Right hindlimb (tissue), 1 donor: ENCODE measurements around the gene NPW.

ENCODE experiments used
- DNase-seq: peaks from one replicate; pipeline ENCODE4 v3.0.0-alpha.2; 2018

NPW gene

DNA sequence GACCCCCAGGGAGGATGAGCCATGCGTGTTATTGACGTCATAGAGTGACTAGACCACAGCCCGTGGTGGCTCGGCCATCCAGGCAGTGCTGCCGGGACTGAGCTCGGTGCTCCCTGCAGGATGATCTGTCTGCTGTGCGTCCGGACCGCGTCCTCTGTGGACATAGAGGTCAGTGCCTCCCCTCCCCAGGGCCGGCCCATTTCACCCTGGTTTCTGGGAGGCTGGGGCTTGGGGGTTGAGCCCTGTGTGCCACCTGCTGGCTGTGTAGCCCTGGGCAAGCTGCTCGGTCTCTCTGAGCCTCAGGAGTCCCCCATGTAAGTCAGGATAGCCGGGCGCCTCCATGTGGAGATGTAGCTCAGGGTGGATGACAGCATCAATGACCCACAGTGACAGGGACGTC, 36.5 kb downstream of the NPW start:
- DNase-seq, result no peak

DNA sequence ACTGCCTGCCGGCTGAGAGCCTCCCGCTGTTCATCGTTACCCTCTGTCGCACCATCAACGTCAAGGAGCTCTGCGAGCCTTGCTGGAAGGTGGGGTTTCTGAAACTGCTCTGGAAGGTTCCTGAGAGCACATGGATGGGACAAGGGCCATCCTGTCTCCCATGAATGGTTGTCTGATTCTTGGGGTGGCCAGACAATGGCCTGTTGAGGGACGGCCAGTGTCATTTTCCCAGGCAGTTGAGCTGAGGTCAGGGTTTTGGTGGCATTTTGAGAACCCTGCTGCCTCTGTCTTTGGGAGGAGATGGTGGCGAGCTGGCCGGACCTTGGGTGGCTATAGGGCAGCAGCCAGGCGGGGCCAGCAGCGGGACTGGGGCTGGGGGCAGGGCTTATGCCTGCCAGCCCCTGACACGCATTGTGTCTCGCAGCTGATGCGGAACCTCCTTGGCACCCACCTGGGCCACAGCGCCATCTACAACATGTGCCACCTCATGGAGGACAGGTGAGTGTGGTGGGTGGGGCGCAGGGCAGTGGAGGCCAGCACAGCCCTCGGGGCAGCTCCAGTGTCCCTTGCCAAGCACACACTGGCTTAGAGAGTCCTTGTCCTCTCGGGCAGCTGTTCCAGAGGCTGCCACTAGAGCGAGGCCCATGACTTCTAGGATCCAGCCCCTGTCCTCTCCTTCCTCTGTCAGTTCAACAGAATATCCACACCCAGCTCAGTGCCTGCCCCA, 37.3 kb downstream of the NPW start:
- DNase-seq, result no peak

DNA sequence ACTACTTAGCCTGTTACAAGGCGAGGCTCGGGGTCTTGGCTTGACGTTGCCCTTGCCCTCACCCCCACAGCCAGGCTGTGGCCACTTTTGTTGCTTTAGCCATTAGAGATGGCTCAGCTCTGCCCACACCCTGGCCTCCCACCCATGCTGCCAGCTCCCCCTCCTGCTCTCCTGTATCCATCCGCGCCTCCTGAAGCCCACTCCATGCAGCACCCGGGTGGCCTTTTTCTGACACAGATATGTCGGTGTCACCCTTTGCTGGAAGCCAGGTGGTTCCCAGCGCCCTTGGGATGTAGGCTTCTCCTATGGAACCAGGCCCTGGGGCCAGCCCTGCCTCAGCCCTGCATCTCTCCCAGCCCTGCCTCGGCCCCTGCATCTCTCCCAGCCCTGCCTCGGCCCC, 37.9 kb downstream of the NPW start:
- DNase-seq, result no peak

DNA sequence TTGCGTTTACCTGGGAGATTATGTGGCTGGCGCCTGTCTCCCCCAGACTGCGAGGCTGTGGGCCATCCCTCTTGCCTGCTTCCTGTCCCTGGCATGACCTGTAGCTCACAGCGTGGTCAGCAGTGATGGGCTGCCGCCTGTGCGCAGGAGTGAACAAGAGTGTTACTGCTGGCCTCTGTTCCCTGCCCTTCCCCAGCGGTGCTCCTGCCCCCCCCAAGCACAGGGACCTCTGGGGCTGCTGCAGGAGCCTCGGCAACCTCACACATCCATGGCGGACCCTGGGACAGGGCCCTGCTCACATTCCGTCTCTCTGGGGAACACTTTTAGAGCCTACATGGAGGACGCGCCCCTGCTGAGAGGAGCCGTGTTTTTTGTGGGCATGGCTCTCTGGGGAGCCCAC, 38.8 kb downstream of the NPW start:
- DNase-seq, result no peak

DNA sequence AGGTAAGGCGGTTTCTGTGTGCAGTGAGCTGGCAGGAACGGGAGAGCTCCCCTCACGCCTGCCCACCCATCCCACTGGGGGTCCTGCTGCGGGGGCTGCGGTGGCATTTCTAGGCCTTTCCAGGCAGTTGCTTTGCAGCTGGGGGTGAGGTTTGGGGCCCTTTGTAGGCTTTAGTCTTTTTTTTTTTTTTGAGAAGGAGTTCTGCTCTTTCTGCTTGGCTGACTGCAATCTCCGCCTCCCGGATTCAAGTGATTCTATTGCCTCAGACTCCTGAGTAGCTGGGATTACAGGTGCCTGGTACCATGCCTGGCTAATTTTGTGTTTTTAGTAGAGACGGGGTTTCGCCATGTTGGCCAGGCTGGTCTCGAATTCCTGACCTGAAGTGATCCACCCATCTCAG, 39.3 kb downstream of the NPW start:
- DNase-seq, result no peak

DNA sequence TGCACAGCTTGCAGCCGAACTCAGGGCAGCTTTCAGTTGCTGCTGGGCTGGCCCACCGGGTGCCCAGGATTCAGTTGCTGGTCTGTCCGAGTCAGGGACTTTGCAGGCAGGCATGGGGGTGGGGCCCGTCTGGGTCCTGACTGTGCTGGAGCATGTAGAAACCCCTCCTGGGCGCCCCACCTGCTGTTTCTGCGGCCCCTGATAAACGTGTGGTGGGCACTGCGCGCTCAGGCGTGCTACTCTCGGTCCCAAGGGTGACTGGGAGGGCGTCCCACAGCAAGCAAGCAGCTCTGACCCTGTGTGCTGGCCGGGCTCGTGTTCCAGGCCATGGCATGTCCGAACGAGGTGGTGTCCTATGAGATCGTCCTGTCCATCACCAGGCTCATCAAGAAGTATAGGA, 40.8 kb downstream of the NPW start:
- DNase-seq, result no peak

DNA sequence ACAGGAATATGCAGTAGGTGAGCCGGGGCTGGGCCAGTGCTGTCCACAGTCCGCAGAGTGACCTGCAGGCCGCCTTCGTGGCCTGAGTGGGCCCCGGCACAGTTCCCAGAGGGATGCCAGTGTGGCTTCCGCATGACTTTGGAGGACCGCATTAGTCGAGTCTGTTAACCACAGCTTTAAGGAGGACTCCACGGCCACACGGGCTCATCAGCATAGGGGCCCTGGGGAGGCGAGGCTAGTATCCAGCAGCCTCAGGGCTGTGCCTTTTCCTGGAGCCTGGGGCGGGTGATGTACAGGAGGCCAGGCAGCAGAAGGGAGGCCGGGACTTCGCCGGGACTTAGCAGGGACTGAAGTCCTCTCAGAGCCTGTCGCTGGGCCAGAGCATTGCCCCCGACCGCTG, 41.4 kb downstream of the NPW start:
- DNase-seq, result no peak

DNA sequence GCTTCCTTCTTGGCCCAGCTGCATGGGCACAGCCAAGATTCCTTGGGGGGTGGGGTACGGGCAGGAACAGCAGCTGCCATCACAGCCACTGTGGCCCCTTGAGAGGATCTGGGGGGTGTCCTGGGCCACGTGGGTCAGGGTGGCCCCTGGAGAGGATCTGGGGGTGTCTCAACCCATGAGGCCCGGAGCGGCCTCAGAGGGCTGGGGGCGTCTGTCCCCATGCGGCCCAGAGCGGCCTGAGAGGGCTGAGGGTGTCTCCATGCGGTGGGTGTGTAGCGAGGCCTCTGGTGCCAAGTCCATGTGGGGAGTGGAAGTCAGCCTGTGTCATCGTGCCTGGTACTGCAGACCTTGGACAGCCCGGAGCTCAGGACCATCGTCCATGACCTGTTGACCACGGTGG, 41.9 kb downstream of the NPW start:
- DNase-seq, result no peak

DNA sequence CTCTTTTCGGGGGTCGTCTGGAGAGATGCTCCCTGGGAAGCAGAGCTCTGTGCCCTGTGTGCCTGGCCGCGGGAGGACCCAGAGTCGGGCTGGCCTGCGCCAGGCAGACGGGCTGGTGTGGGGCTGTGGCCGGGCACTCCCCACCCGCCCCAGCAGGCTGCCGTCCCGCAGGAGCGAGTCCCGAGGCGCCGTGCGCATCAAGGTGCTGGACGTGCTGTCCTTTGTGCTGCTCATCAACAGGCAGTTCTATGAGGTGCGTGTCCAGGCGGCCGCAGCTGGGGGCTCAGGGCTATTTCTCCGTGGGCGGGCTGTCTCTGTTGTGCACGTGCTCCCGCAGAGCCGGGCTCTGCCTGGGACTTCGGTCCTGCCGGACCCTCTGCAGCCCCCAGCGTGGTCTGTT, 43.2 kb downstream of the NPW start:
- no peak for DNase-seq

DNA sequence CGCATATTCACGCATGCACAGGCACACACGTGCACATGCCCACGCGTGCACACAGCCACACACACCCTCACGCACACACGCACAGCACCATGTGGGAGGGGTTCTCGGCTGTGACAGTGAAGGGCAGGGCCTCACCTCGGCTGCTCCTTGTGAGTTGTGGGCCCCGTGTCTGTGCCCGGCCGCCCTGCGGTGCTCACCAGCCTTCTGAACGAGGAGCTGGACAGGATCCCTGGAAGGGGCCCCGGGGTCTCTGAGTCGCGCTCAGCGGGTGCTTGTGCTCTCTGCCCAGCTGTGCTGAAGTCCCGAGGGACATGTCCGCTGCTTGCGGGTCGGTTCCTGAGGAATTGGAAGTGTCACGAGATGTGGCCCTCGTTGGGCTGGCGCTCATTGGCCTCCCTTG, 44.3 kb downstream of the NPW start:
- DNase-seq, result no peak

DNA sequence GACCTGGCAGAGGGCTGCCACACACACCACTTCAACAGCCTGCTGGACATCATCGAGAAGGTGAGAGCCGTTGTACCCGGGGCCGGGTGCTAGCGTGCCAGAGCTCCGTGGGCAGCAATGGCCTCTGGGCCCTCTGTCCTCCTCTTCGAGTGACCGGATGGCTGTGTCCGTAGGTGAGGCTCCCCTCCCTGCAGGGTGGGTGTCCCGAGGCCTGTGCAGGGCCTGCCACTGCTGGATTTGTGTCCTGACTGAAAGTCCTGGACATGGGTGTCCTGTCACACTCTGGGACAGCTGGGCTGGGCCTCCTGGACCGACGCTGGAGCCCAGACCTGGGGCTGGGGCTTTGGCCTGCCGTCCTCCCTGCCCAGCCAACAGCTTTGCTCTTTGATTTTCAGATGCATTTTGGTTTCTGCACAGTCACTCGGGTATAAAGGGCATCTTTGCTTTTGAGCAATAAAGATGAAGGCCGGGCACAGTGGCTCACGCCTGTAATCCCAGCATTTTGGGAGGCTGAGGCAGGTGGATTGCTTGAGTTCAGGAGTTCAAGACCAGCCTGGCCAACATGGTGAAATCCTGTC, 44.9 kb downstream of the NPW start:
- no peak for DNase-seq

DNA sequence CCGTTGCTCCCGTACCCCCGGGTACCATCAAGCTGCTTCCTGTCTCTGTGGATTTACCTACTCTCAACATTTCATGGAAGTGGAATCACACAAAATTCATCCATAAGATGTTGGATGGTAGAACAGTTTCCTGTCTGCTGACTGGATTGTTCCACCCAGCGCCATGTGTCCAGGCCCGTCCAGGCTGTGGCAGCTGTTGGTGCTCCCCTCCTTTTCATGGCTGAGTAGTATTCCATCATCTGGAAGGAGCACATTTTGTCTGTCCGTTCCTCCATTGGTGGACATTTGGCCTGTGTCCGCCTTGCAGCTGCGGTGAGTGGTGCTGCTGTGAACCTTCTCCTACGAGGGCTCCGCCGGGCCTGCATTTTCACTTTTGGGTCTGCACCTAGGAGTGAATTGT, 46.6 kb downstream of the NPW start:
- no peak for DNase-seq
